ENCODE results near the gene C9orf72.
"Not testable (repeated sequence)": the region's sequence is repeated elsewhere in the genome, so short reads cannot be mapped to it uniquely, and the experiment has no call there.

C9orf72 gene

DNA sequence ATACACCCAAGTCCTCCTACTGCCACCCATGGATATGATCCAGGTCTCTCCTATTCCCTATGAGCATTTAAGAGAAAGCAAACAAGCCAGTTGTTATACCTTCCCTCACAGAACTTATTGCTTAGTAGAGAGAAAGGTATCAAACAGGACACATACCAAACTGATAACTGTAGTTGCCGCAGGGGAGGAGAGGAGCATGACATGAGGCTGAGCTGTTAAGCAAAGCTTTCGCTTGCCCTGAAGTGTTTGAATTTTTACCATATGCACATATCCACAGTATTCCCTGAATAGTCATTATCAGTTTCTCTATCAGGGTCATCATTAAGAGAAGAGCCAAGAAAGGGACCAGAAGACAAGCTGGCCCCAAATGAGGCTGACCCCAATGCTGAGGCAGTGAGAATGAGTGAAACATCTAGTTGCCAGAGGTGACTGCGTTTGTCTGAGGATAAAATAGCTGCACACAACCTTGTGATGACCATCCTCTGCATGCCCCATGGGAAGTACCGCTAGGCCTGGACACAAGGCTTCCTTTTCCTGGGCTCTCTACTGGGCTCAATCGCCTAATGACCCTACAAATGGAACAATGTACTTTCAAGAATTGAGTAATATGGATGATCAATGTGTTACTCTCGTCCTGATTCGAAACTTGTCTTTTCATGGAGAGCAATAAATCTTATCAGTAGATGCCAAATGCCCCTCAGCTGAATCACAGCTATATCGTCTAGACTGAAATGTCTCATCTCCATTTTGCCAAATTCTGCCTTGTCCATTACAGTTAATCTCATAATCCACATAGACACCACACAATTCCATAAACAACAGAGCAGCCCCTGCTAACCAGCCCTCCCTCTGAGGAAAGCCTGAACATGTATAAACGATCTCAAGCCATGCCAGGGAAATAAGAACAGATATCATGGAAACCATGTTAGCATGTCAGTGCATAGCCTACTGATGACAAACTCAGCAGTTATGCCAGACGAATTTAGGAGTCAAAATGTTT lies 53.5 kb downstream of the C9orf72 start:
- DNase-seq (ENCODE audit: low read depth in 2 of 3, low spot score in 2 of 3) = no peak

DNA sequence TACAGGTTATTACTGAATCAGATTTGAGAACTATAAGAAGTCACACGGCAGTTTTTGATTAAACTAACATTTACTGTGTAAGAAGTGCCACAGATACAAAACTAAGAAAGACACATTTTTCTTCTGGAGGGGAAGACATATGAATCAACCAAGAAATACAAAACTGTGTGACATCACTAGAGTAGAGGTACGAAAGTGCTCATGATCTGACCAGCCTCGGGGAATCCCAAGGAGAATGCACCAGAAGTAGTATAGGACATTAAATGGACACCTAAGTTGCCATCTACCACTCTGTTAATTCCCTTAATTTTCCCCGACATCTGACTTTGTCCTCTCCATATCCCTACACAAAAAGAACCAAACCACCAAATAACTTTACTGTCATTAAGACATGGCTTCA lies 54.5 kb downstream of the C9orf72 start:
- DNase-seq (ENCODE audit: low read depth in 2 of 3, low spot score in 2 of 3) = no peak

DNA sequence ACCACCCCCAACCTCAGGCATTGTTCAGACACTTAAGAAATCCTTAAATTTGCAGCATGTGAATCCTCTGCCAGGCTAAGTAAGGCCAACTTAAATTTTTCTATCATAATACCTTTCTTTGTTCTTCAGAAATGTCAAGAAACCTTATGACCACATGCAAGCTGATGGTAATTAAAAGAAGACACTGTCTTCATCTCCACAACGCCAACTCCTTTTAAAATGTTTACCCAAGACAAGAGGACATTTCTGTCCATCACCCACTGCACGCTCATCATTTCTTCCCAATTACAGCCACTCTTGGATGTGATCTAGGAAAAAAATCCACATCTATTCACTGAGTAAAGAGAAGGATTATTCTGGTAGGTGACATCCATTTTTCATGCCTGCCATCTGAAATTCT lies 55.3 kb downstream of the C9orf72 start:
- no peak for DNase-seq (ENCODE audit: low read depth in 2 of 3, low spot score in 2 of 3)

DNA sequence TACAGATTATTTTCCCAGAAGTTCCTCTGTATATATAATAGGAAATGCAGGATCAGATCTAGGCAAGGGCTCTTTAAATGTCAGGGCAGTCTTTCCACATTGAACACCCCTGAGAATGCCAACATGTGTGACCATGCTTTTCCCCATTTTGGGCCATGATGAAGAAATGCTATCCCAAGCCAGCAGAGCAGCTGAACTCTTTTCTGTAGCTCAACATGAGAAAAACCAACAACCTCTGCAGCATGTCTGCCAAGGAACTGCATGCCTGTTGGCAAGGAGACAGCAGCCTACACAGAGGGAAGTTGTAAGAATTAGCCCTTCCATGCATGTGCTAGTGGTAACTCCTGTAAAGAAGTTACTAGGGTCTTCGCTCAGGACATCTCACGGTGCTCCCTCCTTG lies 58.7 kb downstream of the C9orf72 start:
- no peak for DNase-seq (ENCODE audit: low read depth in 2 of 3, low spot score in 2 of 3)

DNA sequence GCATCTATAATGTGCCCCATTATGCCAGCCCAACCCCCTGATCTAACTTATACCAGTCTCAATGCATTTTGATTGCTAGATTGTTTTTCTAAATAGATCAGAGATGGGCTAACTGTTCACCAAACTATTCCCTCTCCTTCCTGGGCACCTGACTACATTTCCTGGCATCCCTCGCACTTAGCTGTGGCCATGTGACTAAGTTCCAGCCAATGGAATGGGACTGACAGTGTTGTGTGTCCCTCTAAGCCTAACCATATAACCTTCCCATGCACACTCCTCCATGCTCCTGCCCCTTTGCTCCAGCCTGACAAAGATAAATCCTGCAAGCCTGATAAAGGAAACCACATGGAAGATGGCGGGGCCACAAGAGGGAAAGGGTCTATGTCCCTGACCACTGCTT lies 61.5 kb downstream of the C9orf72 start:
- DNase-seq (ENCODE audit: low read depth in 2 of 3, low spot score in 2 of 3) = no peak

DNA sequence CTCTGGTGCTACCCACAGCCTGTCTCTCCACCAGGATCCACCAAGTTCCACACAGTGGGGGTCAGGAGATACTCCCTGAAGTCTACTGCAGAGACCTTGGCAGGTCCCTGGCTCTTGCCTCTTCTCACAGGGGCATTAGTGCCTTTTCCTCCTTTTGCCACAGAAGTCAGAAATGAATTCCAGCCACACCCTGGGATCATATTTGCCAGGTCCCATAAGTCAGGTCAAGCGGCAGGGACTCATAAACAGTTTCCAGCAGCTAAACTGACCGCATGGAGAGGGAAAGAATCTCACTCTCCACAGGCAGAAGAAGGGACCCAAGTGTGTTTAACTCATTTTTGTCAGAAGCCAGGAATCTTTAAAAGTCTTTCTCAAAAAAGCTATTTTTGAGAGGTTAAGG lies 62.5 kb downstream of the C9orf72 start:
- no peak for DNase-seq (ENCODE audit: low read depth in 2 of 3, low spot score in 2 of 3)

DNA sequence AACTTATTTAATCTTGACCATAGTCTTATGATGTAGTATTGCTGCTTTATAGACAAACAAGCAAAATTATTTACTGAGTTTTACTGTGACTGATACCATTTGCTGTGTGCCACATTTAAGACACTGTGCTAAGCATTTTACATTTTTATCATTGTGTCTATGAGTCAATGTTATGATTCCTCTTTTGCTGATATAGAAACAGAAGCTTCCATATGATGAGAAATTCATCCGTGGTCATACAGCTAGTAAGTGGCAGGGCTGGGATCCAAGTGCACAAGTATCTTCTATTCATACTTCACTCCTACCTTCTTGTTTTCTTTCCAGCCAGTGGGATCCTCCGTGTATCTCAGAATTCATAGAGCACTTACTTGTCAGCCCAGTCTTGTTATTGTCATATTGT lies 66.3 kb downstream of the C9orf72 start:
- no peak for DNase-seq (ENCODE audit: low read depth in 2 of 3, low spot score in 2 of 3)

DNA sequence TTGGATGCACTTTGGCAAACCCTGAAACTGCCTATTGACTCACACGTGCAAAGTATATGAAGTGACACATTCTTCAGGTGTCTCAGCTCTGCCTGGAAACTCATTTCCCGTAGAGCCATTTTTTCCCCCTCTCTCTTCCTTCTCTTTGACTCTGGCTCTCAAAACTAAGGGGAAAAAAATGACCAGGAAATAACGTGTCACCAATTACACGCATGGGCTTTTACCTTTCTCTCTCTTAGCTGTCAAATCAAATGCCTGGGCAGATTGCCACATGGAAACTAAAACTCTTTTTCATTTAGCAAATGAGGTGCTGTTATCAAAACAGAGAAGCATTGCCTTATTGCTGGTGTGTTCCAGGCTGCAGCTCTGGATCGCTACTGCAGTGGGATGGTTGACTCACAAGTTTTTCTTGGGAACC lies 67.5 kb downstream of the C9orf72 start:
- no peak for DNase-seq (ENCODE audit: low read depth in 2 of 3, low spot score in 2 of 3)

DNA sequence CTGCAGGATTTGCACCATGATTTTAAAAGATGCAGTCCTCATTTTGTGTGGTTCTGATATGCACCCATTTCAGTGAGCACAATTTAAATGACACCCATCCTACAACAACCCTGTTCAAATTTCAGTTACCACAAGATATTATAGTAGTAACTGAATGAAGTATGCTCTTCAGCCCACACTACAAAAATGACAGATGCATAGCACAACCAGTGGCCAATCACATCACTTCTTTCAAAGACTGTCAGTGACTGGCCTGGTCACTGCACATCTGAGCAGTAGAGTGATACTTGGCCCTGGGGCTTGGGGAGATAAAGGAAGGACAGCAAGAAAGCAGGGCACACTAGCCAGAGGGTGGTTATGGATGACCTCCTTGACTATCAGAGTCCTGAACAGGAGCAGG lies 69.0 kb downstream of the C9orf72 start:
- DNase-seq (ENCODE audit: low read depth in 2 of 3, low spot score in 2 of 3) = no peak

DNA sequence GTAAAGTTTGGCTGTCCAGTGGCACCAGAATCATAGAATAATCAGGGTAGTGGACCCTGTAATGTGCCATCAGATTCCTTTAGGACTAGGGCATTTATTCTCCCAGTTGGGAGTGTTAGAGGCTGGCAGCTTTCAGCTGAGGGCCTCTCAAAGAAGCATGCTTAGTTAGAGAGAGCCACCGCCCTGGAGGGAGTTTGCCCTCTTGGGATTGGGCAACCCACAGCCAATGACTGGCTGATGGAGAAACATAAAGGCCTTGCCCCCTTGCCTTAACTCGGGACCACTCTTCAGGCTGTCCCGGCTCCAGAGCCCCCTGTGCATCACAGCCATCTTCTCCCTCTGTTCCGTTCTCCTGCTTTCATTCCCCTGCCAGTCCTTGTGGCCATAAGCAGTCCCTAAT lies 69.7 kb downstream of the C9orf72 start:
- no peak for DNase-seq (ENCODE audit: low read depth in 2 of 3, low spot score in 2 of 3)

DNA sequence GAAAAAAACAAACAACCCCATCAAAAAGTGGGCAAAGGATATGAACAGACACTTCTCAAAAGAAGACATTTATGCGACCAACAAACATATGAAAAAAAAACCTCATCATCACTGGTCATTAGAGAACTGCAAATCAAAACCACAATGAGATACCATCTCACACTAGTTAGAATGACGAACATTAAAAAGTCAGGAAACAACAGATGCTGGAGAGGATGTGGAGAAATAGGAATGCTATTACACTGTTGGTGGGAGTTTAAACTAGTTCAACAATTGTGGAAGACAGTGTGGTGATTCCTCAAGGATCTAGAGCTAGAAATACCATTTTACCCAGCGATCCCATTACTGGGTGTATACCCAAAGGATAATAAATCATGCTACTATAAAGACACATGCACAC lies 72.4 kb downstream of the C9orf72 start:
- not testable (repeated sequence) for DNase-seq (ENCODE audit: low read depth in 2 of 3, low spot score in 2 of 3)

DNA sequence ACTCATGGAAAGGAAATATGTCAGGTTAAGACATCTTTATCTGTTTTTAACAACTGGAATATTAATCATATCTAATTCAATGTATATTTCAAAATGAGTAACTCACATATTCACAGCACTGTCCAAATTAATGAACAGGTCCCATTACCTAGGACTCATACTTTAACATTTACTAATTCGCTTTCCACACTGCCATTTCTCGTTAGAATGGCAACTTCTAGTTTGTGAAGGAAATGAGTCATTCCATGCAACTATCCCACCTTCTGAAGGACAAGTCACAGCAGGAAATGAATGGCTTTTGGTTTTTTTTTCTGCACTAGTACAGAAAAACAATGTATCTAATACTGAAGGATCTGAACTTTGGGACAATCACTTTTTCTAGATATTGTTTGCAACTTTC lies 73.8 kb downstream of the C9orf72 start:
- no peak for DNase-seq (ENCODE audit: low read depth in 2 of 3, low spot score in 2 of 3)

DNA sequence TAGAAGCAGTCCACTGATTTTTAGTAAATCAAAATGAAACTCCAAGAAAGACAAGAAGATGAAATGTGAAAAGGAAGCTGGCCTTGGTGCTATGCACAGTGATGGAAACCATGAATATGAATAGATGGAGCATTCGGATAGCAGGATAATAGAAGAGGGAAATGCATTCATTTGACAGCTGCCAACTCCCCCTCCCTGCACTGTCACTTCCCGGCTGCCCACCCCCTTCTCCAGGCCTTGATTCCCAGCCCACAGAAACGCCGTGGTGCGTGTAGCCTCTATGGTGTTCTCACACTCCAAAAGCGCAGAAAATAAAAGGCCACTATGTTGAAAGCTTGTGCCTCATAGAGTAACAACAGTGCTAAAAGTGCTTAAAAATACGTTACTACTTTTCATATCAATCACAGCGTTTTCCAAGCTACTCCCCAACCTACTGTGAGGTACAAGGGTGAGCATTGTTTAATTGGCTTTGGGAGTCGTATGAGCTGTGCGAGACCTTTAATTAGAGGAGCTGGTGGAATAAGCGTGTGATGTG lies 75.3 kb downstream of the C9orf72 start:
- DNase-seq (ENCODE audit: low read depth in 2 of 3, low spot score in 2 of 3) = no peak
